GM12873 (cell line): Measurements from ENCODE around the gene PLXNB2.
A peak's percentile ranks its signal among the peaks of the same experiment; 100 is the strongest.

Experiments
- TF ChIP-seq, protein P1 (sequence below): IDR thresholded peaks from 2 replicates; pipeline ENCODE4 v1.5.1; 2012; ENCODE audit warnings: low read depth, mild to moderate bottlenecking, moderate library complexity, low read length, control low read depth; ENCODE audit not compliant: insufficient read depth; ENCODE audit errors: missing control alignments

The PLXNB2 gene

DNA sequence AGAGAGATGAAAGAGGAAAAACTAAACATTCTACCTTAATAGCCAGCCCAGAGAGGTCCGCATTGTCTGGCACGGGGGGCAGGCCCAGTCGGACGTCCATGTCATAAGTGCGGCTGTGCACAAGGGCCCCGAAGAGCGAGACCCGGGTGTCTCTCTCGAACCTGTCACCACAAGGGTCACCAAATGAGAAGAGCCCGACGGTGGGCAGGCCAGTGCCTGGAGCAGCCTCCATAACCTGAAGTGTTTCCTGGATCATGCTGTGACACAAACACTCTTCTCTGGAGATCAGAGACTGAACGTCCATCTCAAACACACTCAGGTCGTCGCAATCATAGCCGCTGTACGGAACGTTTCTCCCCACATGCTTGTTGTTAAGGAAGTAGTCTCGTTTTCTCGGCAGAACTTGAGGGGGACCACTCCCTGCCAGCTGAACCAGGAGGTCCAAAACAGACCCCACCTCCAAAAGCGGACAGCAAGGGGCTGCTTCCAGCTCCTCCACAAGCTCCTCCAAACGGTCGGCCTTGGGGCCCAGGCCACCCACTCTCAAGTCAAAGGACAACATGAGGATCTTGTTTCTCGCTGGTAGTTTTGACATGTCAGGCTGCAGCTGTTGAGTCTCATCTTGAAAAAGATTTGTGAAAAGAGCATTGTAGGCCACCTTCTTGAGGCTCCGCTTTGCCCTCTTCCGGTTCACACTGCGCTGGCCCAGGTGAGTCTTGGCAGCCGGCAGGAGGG, 63.6 kb downstream of the PLXNB2 start:
- TF ChIP-seq, protein P1, sequence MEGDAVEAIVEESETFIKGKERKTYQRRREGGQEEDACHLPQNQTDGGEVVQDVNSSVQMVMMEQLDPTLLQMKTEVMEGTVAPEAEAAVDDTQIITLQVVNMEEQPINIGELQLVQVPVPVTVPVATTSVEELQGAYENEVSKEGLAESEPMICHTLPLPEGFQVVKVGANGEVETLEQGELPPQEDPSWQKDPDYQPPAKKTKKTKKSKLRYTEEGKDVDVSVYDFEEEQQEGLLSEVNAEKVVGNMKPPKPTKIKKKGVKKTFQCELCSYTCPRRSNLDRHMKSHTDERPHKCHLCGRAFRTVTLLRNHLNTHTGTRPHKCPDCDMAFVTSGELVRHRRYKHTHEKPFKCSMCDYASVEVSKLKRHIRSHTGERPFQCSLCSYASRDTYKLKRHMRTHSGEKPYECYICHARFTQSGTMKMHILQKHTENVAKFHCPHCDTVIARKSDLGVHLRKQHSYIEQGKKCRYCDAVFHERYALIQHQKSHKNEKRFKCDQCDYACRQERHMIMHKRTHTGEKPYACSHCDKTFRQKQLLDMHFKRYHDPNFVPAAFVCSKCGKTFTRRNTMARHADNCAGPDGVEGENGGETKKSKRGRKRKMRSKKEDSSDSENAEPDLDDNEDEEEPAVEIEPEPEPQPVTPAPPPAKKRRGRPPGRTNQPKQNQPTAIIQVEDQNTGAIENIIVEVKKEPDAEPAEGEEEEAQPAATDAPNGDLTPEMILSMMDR: no peak

DNA sequence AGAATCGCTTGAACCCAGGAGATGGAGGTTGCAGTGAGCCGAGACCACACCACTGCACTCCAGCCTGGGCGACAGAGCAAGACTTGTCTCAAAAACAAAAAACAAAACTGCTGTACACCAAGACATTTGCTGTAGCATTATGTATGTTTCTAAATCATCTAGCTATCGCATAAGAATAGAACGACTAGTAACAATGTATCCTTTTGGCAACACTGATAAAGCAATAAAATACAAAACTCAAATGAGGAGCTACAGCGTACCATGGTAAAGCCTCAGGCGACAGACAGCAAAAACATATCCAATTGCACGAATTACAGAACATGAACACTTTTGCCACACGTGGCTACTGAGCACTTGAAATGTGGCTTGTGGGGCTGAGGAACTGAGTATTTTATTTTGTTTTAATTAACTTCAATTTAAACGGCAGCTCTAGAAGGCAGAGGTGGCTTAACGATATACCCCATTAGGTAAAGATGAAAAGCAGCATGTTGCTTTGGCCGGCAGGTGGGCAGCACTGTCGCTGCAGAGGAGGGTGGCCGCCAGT, 65.0 kb downstream of the PLXNB2 start:
- TF ChIP-seq, protein P1: no peak

DNA sequence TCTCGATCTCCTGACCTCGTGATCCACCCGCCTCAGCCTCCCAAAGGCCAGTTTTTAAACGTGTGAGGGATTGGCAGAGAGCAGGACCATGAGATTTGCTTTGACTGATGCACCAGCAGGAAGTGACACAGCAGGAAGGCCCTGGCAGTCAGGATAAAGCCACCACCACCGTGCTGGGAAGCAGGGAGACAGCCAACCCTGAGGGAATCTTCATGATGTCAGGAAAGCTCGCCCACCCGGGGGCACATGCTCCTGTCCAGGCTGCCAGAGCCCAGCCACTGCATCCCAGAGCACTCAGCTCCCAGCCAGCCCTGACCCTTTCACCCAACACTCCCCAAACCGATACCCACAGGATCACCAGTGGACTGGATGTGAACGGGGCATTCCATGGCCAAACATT, 68.7 kb downstream of the PLXNB2 start:
- TF ChIP-seq, protein P1: no peak

DNA sequence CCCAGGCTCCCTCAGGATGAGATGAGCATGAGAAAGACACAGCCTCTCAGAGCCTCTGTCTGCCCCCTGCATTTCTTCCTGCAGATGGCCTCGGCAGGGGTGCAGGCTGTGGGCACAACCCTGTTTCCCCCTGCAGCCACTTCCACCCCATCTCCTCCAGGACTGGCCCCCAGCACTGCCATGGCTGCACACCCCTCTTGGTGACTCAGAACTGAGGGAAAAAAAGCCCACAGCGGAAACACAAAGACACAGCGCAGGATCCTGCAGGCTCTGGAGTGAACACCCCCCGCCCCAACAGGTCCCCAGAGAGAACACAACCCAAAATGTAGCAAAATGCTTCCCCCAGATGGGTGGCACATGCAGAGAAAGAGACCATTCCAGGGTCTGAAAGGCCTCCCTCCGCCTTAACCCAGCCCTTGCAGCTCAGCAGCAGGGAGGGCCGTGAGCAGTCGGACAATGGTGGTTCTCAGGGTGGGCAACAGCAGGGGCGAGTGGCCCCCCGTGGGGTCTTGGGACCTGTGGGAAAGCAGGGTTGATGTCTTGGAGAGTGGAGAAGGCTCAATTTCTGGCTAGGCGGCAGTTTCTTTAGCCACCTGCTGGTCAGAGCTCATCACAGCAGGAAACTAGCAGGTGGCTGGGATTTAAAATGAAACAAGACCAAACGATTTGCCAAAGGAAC, 70.6 kb downstream of the PLXNB2 start:
- TF ChIP-seq, protein P1: peak; percentile 60

DNA sequence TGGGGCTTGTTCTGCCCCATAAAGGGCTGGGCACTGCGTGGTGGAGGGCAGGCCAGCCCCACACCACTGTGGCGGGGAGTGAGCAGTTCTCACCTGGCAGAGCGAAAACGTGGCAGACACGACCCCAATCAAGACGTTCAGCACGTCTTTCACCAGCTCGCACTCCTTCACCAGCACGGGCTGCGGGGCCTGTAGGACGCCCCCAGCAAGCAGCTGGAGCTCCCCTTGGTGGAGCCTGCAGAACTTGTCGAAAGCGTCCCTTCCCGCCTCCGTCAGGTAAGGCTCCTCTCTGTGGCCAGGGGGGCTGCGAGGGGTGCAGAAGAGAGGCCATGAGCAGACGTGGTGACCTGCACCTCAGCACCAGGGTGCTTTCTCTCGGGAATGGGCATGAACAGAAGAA, 74.2 kb downstream of the PLXNB2 start:
- TF ChIP-seq, protein P1: no peak

DNA sequence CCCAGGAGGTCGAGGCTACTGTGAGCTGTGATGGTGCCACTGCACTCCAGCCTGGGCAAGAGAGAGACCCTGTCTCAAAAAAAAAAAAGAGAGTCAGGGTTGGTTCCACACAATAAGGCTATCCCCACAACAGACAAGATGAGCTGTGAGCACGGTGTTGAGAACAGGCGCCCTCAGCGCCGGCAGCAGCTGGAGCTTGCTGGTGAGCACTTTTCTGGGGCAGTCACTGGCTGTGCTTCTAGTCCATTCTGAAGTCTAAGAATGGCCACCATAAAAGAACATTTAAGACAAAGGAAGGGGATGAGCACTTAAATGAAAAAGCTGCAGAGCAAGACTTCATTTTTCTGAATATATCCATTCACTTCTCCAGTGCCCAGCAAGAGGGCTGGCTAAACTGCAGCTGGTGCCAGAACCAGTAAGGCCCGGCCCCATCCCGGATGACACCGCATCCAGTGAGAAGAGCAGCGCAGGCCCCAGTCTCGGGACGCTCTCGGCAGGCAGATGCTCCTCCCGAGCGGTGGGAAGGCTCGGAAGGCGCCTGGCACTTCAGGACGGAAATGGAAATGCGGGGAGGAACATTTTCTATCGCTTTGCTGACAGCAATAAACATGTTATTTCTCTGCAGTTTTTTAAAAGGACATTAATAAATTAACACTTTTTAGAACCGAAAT, 74.8 kb downstream of the PLXNB2 start:
- TF ChIP-seq, protein P1: no peak

DNA sequence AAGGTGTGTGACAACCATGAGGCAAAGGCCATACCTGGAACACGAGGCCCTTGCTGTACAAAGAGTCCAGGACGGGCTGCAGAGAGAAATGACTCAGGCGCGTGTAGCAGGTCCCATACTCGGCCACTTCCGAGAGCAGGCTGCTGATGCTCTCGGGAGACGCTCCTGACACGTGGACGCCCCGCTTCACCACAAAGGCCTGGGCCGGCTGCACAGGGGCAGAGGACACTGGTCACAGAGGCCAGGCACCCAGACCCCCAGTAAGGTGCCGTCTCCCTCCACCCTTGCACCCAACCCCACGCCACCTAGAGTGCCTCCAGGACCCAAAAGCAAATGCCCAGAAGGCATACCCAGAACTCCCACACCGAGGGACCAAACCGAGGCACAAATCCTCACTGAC, 78.1 kb downstream of the PLXNB2 start:
- TF ChIP-seq, protein P1: no peak
